DMS153 (cell line): ENCODE measurements around the gene TMEM229A.
"Not testable (repeated sequence)": the region's sequence is repeated elsewhere in the genome, so short reads cannot be mapped to it uniquely, and the experiment has no call there.

ENCODE experiments used
- DNase-seq: peaks from one replicate; lab custom pipeline; 2025; lab: John Stamatoyannopoulos, UW

TMEM229A gene

GRCh38 chr7:124033095-124033806 is 384 bp upstream of the TMEM229A start:
- DNase-seq: no peak

GRCh38 chr7:124031919-124032318 is 948 bp downstream of the TMEM229A start:
- no peak for DNase-seq

GRCh38 chr7:124031406-124031805 is 1.5 kb downstream of the TMEM229A start:
- DNase-seq: no peak

DNA sequence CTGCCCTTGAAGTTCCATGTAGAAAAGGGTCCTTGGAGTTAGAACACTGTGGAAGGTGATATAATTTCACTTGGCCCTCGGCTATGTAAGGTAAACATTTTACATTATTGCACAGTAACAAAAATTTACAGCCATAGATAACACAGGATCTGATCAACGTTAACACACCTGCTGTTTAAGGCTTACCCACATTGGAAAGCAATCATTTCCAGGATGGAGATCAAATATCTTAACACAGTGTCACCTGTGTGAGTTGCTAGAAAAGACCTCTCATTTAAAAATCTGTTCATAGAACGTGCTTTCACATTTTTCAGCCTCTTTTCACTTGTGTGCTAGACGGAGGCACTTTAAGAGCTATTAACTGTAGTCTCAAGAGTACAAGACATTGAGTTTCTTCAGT is 1.9 kb downstream of the TMEM229A start:
- DNase-seq: no peak

DNA sequence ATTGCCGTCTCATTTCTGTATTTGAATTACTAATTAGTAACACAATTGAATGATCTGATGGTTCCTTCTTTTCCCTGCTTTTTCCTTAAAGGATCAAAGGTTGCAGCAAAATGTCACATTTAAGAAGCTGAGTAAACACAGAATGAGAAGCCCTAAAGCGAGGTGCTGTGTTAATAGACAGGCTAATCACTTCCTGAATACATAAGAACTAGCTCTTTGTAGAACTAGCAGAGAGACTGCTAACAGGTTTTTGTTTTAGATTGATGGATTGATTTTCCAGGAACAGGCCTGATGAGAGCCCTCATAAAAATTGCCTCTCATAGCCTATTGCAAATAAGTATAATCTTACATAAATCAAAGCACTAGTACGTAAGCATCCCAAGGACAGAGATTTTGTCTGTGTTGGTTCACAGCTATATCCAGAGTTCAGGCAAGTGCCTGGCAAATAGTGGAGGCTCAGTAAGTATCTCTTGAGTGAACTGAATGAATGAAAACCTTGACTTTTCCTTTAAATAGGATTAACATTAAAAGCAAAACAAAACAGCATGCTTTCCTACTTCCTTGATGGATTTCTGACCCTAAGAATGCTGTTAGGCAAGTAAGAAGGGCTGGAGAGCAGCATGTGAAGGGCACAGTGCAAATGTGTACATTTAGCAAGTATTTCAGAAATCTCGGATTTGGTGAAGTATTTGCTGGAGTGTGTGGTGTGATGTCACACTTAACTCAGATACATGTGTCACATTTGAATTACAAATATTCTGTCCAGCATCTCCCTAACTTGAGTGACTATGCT is 3.3 kb downstream of the TMEM229A start:
- DNase-seq: peak; percentile 47

DNA sequence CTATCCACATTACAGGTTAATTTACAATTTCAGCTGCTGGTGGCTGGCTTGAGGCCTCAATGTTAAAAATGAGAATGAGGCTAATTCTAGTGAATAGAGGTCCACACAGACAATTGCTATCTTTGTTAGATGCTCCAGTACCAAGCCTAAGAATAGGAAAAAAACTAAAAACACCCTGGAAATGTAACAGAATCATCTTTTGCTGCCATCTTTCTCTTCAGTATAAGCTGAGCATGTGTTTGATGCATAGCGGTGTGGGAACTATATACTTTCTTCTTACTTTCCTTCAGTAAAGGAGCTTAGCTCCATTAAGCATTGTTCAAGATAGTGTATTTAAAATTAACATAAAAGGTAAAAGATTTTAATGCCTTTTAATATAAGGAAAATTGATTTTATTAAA is 5.6 kb downstream of the TMEM229A start:
- no peak for DNase-seq

DNA sequence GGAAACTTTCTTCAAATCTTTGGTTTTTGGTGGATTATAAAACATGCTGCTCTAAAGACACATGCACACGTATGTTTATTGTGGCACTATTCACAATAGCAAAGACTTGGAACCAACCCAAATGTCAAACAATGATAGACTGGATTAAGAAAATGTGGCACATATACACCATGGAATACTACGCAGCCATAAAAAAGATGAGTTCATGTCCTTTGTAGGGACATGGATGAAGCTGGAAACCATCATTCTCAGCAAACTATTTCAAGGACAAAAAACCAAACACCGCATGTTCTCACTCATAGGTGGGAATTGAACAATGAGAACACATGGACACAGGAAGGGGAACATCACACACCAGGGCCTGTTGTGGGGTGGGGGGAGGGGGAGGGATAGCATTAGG is 8.5 kb downstream of the TMEM229A start:
- not testable (repeated sequence) for DNase-seq

DNA sequence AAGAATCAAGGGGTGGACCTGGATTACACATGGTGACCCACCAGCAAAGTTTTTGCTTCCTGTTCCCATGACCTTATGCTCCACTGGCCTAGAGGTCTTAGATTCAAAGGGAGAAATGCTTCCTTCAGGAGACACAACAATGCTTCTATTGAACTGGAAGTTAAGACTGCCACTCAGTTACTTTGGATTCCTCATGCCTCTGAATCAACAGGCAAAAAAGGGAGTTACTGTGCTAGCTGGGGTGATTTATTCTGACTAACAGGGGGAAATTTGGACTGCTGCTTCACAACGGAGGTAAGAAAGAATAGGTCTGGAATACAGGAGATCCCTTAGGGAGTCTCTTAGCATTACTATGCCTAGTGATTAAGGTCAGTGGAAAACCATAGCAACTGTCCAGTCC is 10.3 kb downstream of the TMEM229A start:
- no peak for DNase-seq

DNA sequence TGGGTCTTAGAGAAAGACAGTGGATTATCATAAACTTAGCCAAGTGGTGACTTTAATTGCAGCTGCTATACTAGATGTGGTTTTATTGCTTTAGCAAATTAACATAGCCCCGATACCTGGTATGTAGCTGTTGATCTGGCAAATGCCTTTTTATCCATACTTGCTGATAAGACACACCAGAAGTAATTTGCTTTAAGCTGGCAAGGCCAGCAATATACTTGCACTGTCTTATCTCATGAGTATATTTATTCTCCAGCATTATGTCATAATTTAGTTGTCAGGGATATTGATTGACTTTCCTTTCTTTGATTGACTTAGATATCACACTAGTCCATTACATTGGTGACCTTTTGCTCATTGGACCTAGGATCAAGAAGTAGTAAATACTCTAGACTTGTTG is 12.8 kb downstream of the TMEM229A start:
- DNase-seq: no peak

DNA sequence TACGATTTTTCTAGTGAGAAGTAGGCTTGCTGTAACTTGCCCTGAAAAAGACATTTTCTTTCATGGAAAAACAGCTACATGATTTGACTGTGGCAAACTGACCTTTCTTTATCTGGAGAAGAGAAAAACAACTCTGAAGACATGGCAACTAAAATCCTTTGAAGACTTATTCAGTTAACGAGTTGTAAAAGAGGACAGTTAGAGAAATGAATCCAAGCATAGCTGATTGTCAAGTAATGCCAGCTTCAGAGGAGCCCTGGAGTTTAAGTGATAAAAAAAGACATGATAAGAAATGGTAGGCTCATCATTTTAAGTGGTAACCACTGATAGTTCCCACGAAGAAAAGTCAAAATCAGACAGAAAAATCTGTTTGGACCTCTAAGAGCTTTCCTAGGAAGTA is 19.6 kb downstream of the TMEM229A start:
- DNase-seq: no peak

GRCh38 chr7:124012864-124013263 is 20.0 kb downstream of the TMEM229A start:
- DNase-seq: no peak

GRCh38 chr7:124009321-124009720 is 23.5 kb downstream of the TMEM229A start:
- no peak for DNase-seq

GRCh38 chr7:124008296-124008695 is 24.6 kb downstream of the TMEM229A start:
- not testable (repeated sequence) for DNase-seq

DNA sequence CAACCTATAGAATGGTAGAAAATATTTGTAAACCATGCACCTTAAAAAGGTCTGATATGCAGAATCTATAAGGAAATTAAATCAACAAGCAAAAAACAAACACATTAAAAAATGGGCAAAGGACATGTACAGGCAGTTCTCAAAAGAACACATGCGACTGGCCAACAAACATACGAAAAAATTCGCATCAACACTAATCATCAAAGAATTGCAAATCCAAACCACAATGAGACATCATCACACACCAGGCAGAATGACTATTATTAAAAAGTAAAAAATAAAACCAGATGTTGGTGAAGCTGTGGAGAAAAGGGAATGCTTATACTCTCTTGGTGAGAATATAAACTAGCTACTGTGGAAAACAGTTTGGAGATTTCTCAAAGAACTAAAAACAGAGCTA is 33.2 kb downstream of the TMEM229A start:
- no peak for DNase-seq

DNA sequence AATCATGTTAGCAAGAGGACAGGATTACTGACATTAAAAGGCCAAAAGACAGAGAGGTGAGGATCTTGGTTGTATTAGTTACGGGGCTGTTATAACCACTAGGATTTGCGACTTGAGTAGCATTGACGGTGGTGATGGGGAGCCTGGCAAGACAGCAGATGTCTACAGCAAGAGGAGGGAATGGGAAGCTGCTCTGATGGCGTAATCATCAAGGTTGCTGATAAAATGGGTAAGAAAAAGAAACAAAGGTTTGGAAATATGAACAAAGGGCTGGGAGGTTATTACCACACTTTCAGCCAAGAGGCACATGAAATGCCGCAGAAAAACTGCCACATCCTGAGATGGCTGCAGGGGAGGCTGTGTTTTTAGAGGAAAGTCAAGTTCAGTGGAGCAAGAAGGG is 33.9 kb downstream of the TMEM229A start:
- DNase-seq: no peak

DNA sequence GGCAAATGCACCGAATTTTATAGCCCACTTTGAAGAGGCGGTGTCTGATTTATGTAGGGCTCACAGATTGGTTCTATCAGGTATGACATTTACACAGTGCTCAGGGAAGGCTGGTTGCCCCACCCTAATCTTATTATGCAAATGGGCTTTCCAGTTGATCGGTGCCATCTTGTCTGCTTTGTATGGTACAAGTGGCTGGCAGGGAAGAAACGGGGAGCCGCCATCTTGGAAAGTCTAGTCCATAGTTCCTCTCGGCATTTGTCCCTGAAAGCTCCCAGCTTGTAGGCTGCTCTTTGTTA is 36.6 kb downstream of the TMEM229A start:
- no peak for DNase-seq

DNA sequence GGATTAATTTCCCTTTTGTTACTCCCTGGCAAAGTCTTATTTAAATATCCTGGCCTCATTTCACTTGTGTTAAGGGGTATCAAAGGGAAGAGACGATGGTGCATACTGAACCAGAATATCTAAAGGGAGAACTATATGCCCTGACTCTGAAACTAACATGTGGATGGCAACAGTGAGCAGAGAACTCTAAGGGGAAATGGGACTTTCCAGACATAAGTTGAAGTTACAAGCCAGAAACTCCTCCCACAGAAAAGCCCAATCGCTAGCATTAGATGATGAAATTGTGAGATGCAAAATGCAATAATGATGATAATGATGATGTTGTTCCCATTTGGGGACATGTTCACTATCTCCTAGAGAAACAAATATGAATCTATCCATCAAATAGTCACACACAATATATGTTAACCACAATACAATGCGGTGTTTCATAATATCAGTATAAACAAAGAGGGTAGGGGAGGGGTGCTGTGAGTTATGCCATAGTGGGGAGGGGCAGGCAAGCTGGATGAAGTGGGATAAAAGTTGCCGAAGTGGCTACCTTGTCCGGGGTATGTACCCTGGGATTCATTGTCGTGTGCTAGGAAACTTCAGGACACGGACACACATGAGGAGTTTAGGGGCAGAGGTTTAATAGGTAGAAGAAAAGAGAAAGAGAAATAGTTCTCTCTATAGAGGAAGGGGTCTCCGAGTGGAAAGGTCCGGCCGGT is 37.1 kb downstream of the TMEM229A start:
- no peak for DNase-seq

DNA sequence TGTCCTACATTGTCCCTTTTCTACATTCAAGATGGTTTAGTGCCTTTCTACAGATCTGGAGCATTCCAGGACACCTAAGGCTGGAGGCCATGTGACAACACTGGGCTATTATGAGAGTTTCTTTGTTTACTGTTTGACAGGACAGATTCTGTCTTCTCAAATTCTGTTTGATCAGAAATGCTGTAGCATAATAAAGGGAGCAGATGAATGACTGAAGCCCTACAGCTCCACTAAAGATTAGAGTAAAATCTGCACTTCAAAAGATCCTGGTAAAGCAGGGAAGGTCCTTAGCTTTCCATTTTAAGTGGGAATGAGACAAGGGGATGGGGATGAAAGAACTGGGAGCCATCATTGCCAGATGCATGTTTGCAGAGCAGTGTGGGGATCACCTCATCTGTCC is 38.4 kb downstream of the TMEM229A start:
- no peak for DNase-seq

DNA sequence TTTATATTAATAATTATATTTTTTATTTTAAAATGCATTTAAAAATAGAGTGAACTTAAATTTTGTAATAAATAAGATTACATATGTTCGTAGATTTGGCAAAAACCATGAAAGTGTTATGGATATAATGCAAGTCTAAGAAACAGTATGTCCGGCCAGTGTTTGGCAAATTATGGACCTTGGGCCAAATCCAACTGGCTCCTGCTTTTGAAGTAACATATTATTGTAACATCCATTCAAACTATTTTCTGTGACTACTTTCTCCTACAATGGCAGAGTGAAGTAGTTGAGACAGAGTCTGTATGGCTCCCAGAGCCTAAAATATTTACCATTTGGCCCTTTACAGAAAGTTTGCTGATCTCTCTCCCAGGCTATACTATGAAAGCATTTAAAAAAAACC is 38.9 kb downstream of the TMEM229A start:
- DNase-seq: no peak

GRCh38 chr7:123992913-123993518 is 39.9 kb downstream of the TMEM229A start:
- DNase-seq: no peak

DNA sequence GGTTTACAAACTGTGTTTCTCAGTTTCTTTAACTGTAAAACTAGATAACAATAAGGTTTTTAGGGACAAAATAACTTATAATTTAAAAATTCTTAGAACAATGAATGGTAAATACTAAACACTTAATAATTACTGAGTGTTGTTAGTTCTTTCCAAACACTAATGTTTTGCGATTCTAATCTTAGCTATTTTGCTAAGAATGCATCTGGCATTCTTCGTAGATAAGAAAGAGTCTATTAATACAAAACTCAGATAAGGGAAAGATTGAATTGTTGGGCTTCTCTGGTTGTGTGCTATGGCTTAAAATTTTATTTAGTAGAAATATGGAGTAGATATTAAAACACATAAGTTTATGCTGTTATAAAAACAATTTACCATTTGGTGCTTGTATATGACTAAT is 45.4 kb downstream of the TMEM229A start:
- no peak for DNase-seq
